GM23248 (cell line): Measurements from ENCODE around the gene SLFN5.

Source experiments
- EZH2 ChIP-seq: fragments of 200-600 bp; sonication (generic); IDR thresholded peaks from 2 replicates; pipeline ENCODE4 v1.6.1; 2018; ENCODE audit warnings: antibody characterized with exemption, mild to moderate bottlenecking; ENCODE audit not compliant: insufficient read depth, poor library complexity, severe bottlenecking
- EZH2phosphoT487 ChIP-seq: fragments of 200-600 bp; sonication (generic); IDR thresholded peaks from 2 replicates; pipeline ENCODE4 v1.6.1; 2018; ENCODE audit warnings: antibody characterized with exemption, moderate library complexity, mild to moderate bottlenecking, low read depth; ENCODE audit not compliant: insufficient read depth

DNA sequence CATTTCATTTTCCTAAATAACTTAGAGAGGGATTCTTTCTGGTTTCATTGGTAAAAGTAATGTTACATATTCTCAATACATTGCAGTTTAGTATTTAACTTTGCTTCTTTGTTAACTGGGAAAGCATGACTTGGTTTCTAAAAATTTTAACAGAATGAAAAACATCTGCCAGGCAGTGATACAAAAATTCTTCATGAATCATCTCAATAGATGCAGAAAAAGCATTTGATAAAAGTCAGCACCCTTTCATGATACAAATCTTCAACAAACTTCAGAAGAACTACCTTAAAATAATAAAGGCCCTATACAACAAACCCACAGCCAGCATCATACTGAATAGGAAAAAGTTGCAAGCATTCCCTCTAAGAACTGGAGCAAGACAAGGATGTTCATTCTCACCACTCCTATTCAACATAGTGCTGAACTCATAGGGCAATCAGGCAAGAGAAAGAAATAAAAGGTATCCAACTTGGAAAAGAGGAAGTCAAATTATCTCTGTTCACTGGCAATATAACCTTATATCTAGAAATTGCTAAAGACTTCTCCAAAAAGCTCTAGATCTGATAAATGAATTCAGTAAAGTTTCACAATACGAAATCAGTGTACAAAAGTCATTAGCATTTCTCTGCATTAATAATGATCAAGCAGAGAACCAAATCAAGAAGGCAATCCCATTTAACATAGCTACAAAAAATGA is 50.4 kb downstream of the SLFN5 start:
- no peak for TF ChIP-seq EZH2phosphoT487
- no peak for TF ChIP-seq EZH2
